GM23248 (cell line): Measurements from ENCODE around the gene CCL4L2. TPM values are rescaled to one million over a fixed set of nuclear protein-coding genes. Genes with fewer than 3 reads are reported as not detected.
"Not testable (repeated sequence)": the region's sequence is repeated elsewhere in the genome, so short reads cannot be mapped to it uniquely, and the experiment has no call there.

Source experiments
- DNase-seq: peaks from one replicate; pipeline ENCODE4 v3.0.0-alpha.2; 2015
- H2AFZ ChIP-seq: fragments of 200-600 bp; sonication (generic); 2 replicates; pipeline ENCODE4 v1.6.1; 2016; ENCODE audit warnings: antibody characterized with exemption
- H3F3A ChIP-seq: fragments of 200-600 bp; sonication (generic); 2 replicates; pipeline ENCODE4 v1.6.1; 2016; ENCODE audit warnings: mild to moderate bottlenecking, antibody characterized with exemption, mixed run types; ENCODE audit not compliant: insufficient read depth
- H3K27ac ChIP-seq: fragments of 200-600 bp; sonication (generic); 2 replicates; pipeline ENCODE4 v1.5.1; 2016; ENCODE audit warnings: mild to moderate bottlenecking
- H3K27me3 ChIP-seq: fragments of 200-600 bp; sonication (generic); replicated peaks from 2 replicates; pipeline ENCODE4 v1.6.1; 2016; ENCODE audit warnings: mild to moderate bottlenecking; ENCODE audit not compliant: insufficient read depth
- H3K36me3 ChIP-seq: fragments of 200-600 bp; sonication (generic); 2 replicates; pipeline ENCODE4 v1.6.1; 2016; ENCODE audit warnings: low read depth, mild to moderate bottlenecking
- H3K4me1 ChIP-seq: fragments of 200-600 bp; sonication (generic); 2 replicates; pipeline ENCODE4 v1.6.1; 2016; ENCODE audit warnings: mild to moderate bottlenecking; ENCODE audit not compliant: insufficient read depth
- H3K4me2 ChIP-seq: fragments of 200-600 bp; sonication (generic); one replicate; pipeline ENCODE4 v1.6.1; 2016; ENCODE audit warnings: mild to moderate bottlenecking; ENCODE audit not compliant: unreplicated experiment
- H3K4me3 ChIP-seq: fragments of 200-600 bp; sonication (generic); 2 replicates; pipeline ENCODE4 v1.5.1; 2016; ENCODE audit warnings: mild to moderate bottlenecking
- H3K79me2 ChIP-seq: fragments of 200-600 bp; sonication (generic); 2 replicates; pipeline ENCODE4 v1.6.1; 2016; ENCODE audit warnings: mild to moderate bottlenecking; ENCODE audit not compliant: insufficient read depth
- H3K9ac ChIP-seq: fragments of 200-600 bp; sonication (generic); 2 replicates; pipeline ENCODE4 v1.6.1; 2016; ENCODE audit warnings: mild to moderate bottlenecking
- H3K9me2 ChIP-seq: fragments of 200-600 bp; sonication (generic); 2 replicates; pipeline ENCODE4 v1.6.1; 2016; ENCODE audit warnings: mixed run types, mild to moderate bottlenecking, moderate library complexity; ENCODE audit not compliant: insufficient read depth
- H3K9me3 ChIP-seq: fragments of 200-600 bp; sonication (generic); one replicate; pipeline ENCODE4 v1.6.1; 2017; ENCODE audit warnings: low read depth
- H4K20me1 ChIP-seq: fragments of 200-600 bp; sonication (generic); 2 replicates; pipeline ENCODE4 v1.6.0; 2016; ENCODE audit not compliant: insufficient read depth
- WGBS, 2 experiments: methylation state at CpG; one replicate each; pipeline ENCODE4 v1.1.6; 2015 to 2017; ENCODE audit warnings: low lambda C conversion rate in 2 of 2, low coverage in 1 of 2; ENCODE audit errors: missing lambda C conversion rate in 2 of 2; 5-methylcytosine and 5-hydroxymethylcytosine counted together
- in situ Hi-C: fragments of 300-500 bp; cut with MboI; formaldehyde crosslinking; loops from 2 replicates; pipeline ENCODE4 v1.15.0; 2020
- polyA plus RNA-seq: library from polyadenylated mRNA; unstranded; fragments of >200 nt; fragmentation: Nextera tagmentation; extraction: Ambion mirVana; gene quantifications from 2 replicates; pipeline ENCODE4 v1.2.1, GENCODE V29; 2016
- small RNA-seq: library from RNA; depleted of rRNA; stranded (forward); fragments of <200 nt; gene quantifications from one replicate; pipeline ENCODE3, GENCODE V24; 2014; ENCODE audit warnings: low read depth, low replicate concordance
- total RNA-seq: library from RNA; depleted of rRNA; stranded (reverse); fragments of >200 nt; shearing (Covaris generic); gene quantifications from 2 replicates; pipeline ENCODE4 v1.2.3, GENCODE V29; 2014; rRNA removed

Gene CCL4L2
- total and polyA plus RNA-seq, 2 experiments from 2014 or later: 0.69 TPM; not detected in 1

GRCh38 chr17:36242046-36242445, 31.2 kb downstream of the CCL4L2 start:
- in situ Hi-C loops, H2AFZ ChIP-seq, H3K27ac ChIP-seq, DNase-seq, H3K9me3 ChIP-seq, H3K9me2 ChIP-seq, H3K27me3 ChIP-seq, H4K20me1 ChIP-seq, H3K36me3 ChIP-seq, H3K4me3 ChIP-seq, H3K9ac ChIP-seq, H3F3A ChIP-seq, H3K4me2 ChIP-seq, H3K4me1 ChIP-seq, H3K79me2 ChIP-seq: not testable (repeated sequence)
- 79 to 82% methylated on average over 3 to 4 of the region's 4 CpGs for WGBS, 2 experiments

Small RNA genes within 50 kb of the gene (small RNA-seq; reads per million reads assigned to genes)
- gene AC243829.3 (not detected), gene AC243829.6 (not detected)

Other genes with a start within 250 kb of the CCL4L2 start
- not detected in 2 replicates for gene CCL16, start 229.6 kb upstream of the CCL4L2 start, total RNA-seq
- not detected in 2 replicates for gene CCL16, start 229.6 kb upstream of the CCL4L2 start, polyA plus RNA-seq
- gene CCL14, start 224.3 kb upstream of the CCL4L2 start, total RNA-seq: not detected in 2 replicates
- gene CCL14, start 224.3 kb upstream of the CCL4L2 start, polyA plus RNA-seq: not detected in 2 replicates
- not detected in 2 replicates for gene CCL15, start 209.5 kb upstream of the CCL4L2 start, total RNA-seq
- gene CCL15, start 209.5 kb upstream of the CCL4L2 start, polyA plus RNA-seq: not detected in 2 replicates
- gene CCL23, start 193.1 kb upstream of the CCL4L2 start, total RNA-seq: not detected in 2 replicates
- not detected in 2 replicates for gene CCL23, start 193.1 kb upstream of the CCL4L2 start, polyA plus RNA-seq
- not detected in 2 replicates for gene CCL18, start 146.8 kb upstream of the CCL4L2 start, total RNA-seq
- gene CCL18, start 146.8 kb upstream of the CCL4L2 start, polyA plus RNA-seq: not detected in 2 replicates
- gene CCL3, start 120.9 kb upstream of the CCL4L2 start, total RNA-seq: not detected in 2 replicates
- not detected in 2 replicates for gene CCL3, start 120.9 kb upstream of the CCL4L2 start, polyA plus RNA-seq
- not detected in 2 replicates for gene CCL4, start 107.2 kb upstream of the CCL4L2 start, total RNA-seq
- gene CCL4, start 107.2 kb upstream of the CCL4L2 start, polyA plus RNA-seq: not detected in 2 replicates
- gene TBC1D3B, start 34.4 kb upstream of the CCL4L2 start, total RNA-seq: not detected in 2 replicates
- gene TBC1D3B, start 34.4 kb upstream of the CCL4L2 start, polyA plus RNA-seq: 0.64 and 1.0 TPM in 2 replicates
- gene CCL3L1, start 14.3 kb upstream of the CCL4L2 start, total RNA-seq: not detected in 2 replicates
- gene CCL3L1, start 14.3 kb upstream of the CCL4L2 start, polyA plus RNA-seq: 0.52 TPM in 1 of 2 replicates, not detected in the other
- gene TBC1D3I, start 53.5 kb downstream of the CCL4L2 start, total RNA-seq: not detected in 2 replicates
- not detected in 2 replicates for gene TBC1D3I, start 53.5 kb downstream of the CCL4L2 start, polyA plus RNA-seq
- gene TBC1D3G, start 112.8 kb downstream of the CCL4L2 start, total RNA-seq: not detected in 2 replicates
- not detected in 2 replicates for gene TBC1D3G, start 112.8 kb downstream of the CCL4L2 start, polyA plus RNA-seq
- gene TBC1D3H, start 177.4 kb downstream of the CCL4L2 start, total RNA-seq: not detected in 2 replicates
- gene TBC1D3H, start 177.4 kb downstream of the CCL4L2 start, polyA plus RNA-seq: not detected in 2 replicates